ENCODE data around the gene PPP5C. TPM values are rescaled to one million over a fixed set of nuclear protein-coding genes. Genes with fewer than 3 reads are reported as not detected.

PPP5C gene
- total RNA-seq, 4 donors from 2014 or later, result 39.9 to 74.7 (median 61.9) TPM

DNA sequence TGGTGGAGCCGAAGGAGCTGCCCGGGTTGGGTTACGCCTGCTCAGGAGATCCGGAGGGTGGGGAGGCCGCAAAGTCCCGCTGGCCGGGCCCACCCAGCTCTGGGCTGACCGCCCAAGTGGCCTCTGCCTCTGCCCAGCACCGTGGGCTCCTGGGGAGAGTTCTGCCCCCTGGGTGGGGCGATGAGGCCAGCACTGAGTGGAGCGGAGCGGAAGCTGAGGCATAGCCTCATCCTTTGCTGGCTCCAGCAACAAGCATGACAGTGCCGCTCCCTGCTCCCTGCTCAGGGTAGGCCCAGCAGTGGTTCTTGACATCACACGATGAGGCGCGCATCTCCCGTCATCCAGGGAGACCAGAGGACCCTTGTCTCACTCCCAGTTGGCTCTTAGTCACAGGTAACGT, 44.0 kb downstream of the PPP5C start:
- H3K36me3 ChIP-seq, result peaks cover 43 to 75% (median 57%) of the 10 kb centered on the region in 4 donors
- 90% methylated on average over 15 of the region's 18 CpGs for WGBS
- H3K9me3 ChIP-seq, result no peaks in the 10 kb centered on the region
- DNase-seq (ENCODE audit: extremely low spot score), result no peak
- H3K27me3 ChIP-seq, result no peaks in the 10 kb centered on the region
- TF ChIP-seq EP300 (IDR thresholded peaks at IDR 0.05) (no peak), POLR2A (IDR thresholded peaks at IDR 0.05; ENCODE audit: low read depth) (no peak), CTCF (IDR thresholded peaks at IDR 0.05) (no peak), POLR2AphosphoS5 (IDR thresholded peaks at IDR 0.05) (no peak)
- intact Hi-C loops (cut with DNase I), result loop anchor here (5.0 to 10.0 kb wide), 2 partner anchors 109 to 124 kb away; no protein-coding TSS in a partner anchor
- H3K4me1 ChIP-seq, result peaks cover 2 to 34% (median 27%) of the 10 kb centered on the region in 4 donors
- H3K4me3 ChIP-seq, result no peak overlapping the region
- H3K27ac ChIP-seq (replicated peaks in 1 of 4), result peak overlapping the region in 2 of 4 donors; percentile 37 to 40

GRCh38 chr19:46391296-46392251, 44.7 kb downstream of the PPP5C start:
- H3K27ac ChIP-seq (replicated peaks in 1 of 4), result peak overlapping the region; percentile 21 to 55 (median 48)
- intact Hi-C loops (cut with DNase I), result loop anchor here (5.0 to 10.0 kb wide), 2 partner anchors 109 to 123 kb away; no protein-coding TSS in a partner anchor
- H3K4me3 ChIP-seq, result no peak overlapping the region
- no peak for DNase-seq (ENCODE audit: extremely low spot score)
- WGBS, result 89% methylated on average over 23 of the region's 33 CpGs
- peaks cover 43 to 68% (median 52%) of the 10 kb centered on the region in 4 donors for H3K36me3 ChIP-seq
- no peaks in the 10 kb centered on the region for H3K27me3 ChIP-seq
- TF ChIP-seq POLR2A (IDR thresholded peaks at IDR 0.05; ENCODE audit: low read depth) (no peak), POLR2AphosphoS5 (IDR thresholded peaks at IDR 0.05) (no peak), EP300 (IDR thresholded peaks at IDR 0.05) (no peak), CTCF (IDR thresholded peaks at IDR 0.05) (no peak)
- no peaks in the 10 kb centered on the region for H3K9me3 ChIP-seq
- H3K4me1 ChIP-seq, result peaks cover 2 to 35% (median 27%) of the 10 kb centered on the region in 4 donors

DNA sequence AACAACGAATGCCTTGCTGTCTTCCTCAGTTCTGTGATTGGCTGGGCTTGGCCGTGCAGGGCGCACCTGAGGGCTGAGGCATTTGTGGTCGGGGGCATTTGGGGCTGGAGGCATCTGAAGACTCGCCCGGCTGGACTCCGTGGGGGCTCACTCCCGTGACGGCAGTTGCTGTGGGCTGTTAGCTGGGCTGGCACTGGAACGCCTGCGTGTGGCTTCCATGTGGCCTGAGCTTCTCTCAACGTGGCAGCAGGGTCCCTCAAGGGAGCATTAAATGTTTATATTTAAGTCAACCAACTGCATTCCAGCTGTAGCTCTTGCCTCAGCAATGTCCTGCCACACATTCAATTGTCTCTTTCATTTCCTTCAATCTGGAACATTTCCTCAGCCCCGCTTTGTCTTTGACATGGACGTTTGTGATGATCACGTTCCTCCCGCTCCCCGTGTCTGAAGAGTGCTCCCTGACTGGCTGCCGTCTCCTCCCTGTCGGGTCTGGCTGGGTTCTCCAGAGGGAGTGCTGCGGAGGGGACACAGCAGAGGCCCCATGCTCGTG, 45.4 kb downstream of the PPP5C start:
- Histone ChIP-seq H3K9me3 (no peaks in the 10 kb centered on the region), H3K36me3 (peaks cover 36 to 61% (median 44%) of the 10 kb centered on the region in 4 donors), H3K27me3 (peaks cover 0 to 3% (median 0%) of the 10 kb centered on the region in 4 donors), H3K4me3 (no peak overlapping the region), H3K4me1 (peaks cover 2 to 35% (median 27%) of the 10 kb centered on the region in 4 donors), H3K27ac (replicated peaks in 1 of 4) (peak overlapping the region; percentile 21 to 55 (median 48))
- WGBS, result 37% methylated on average over 18 of the region's 21 CpGs
- DNase-seq (ENCODE audit: extremely low spot score), result no peak
- intact Hi-C loops (cut with DNase I), result loop anchor here (5.0 to 10.0 kb wide), 2 partner anchors 110 to 122 kb away; no protein-coding TSS in a partner anchor
- TF ChIP-seq POLR2A (IDR thresholded peaks at IDR 0.05; ENCODE audit: low read depth) (no peak), POLR2AphosphoS5 (IDR thresholded peaks at IDR 0.05) (peak in 1 of 2 donors; percentile 49)

GRCh38 chr19:46392837-46393236, 46.0 kb downstream of the PPP5C start:
- 37% methylated on average over 4 of the region's 4 CpGs for WGBS
- intact Hi-C loops (cut with DNase I), result loop anchor here (5.0 to 10.0 kb wide), 2 partner anchors 111 to 122 kb away; no protein-coding TSS in a partner anchor
- DNase-seq (ENCODE audit: extremely low spot score), result no peak
- Histone ChIP-seq H3K4me3 (no peak overlapping the region), H3K36me3 (peaks cover 31 to 55% (median 39%) of the 10 kb centered on the region in 4 donors), H3K27ac (replicated peaks in 1 of 4) (peak overlapping the region; percentile 21 to 55 (median 48)), H3K9me3 (no peaks in the 10 kb centered on the region), H3K4me1 (peaks cover 2 to 35% (median 27%) of the 10 kb centered on the region in 4 donors), H3K27me3 (peaks cover 0 to 8% (median 0%) of the 10 kb centered on the region in 4 donors)
- no peak for TF ChIP-seq EP300 (IDR thresholded peaks at IDR 0.05)
- TF ChIP-seq POLR2AphosphoS5 (IDR thresholded peaks at IDR 0.05), result no peak
- TF ChIP-seq POLR2A (IDR thresholded peaks at IDR 0.05; ENCODE audit: low read depth), result no peak

- no peaks in the 10 kb centered on the region for H3K9me3 ChIP-seq
- peaks cover 22 to 47% (median 30%) of the 10 kb centered on the region in 4 donors for H3K36me3 ChIP-seq
- H3K27ac ChIP-seq (replicated peaks in 1 of 4), result no peak overlapping the region
- WGBS, result 82% methylated on average over 21 of the region's 21 CpGs
- intact Hi-C loops (cut with DNase I), result loop anchor here (5.0 to 10.0 kb wide), 2 partner anchors 111 to 121 kb away; no protein-coding TSS in a partner anchor
- no peak for DNase-seq (ENCODE audit: extremely low spot score)
- no peak overlapping the region for H3K4me3 ChIP-seq
- H3K4me1 ChIP-seq, result peaks cover 2 to 35% (median 27%) of the 10 kb centered on the region in 4 donors
- H3K27me3 ChIP-seq, result peaks cover 0 to 14% (median 0%) of the 10 kb centered on the region in 4 donors
- no peak for TF ChIP-seq POLR2AphosphoS5 (IDR thresholded peaks at IDR 0.05)
- no peak for TF ChIP-seq EP300 (IDR thresholded peaks at IDR 0.05)
- TF ChIP-seq POLR2A (IDR thresholded peaks at IDR 0.05; ENCODE audit: low read depth), result no peak
- no peak for TF ChIP-seq CTCF (IDR thresholded peaks at IDR 0.05)
Measured at GRCh38 chr19:46393456-46394401, 46.8 kb downstream of the PPP5C start.
